ENCODE measurements around the gene DLG4.

DLG4 gene

GRCh38 chr17:7234083-7234951 lies 14.7 kb upstream of the DLG4 start, which contains the start of gene DVL2 (continued):
- TF ChIP-seq ZBTB10 (tag by site-specific recombination; IDR thresholded peaks at IDR 0.05) (peak; percentile 67; the same call in 1 of the 2 replicates), PRDM6 (tag by site-specific recombination; IDR thresholded peaks at IDR 0.05) (no peak; the same call in 1 of the 2 replicates), SALL2 (tag by site-specific recombination; IDR thresholded peaks at IDR 0.05; ENCODE audit: borderline replicate concordance) (no peak), SP3 (tag by site-specific recombination; IDR thresholded peaks at IDR 0.05) (peak; percentile 97), PRDM1 (tag by site-specific recombination; IDR thresholded peaks at IDR 0.05) (peak; percentile 20; the same call in 1 of the 2 replicates), KLF9 (tag by site-specific recombination; IDR thresholded peaks at IDR 0.05; ENCODE audit: low read depth) (peak; percentile 99), ZNF350 (tag by site-specific recombination; IDR thresholded peaks at IDR 0.05) (no peak), ZSCAN16 (tag by site-specific recombination; IDR thresholded peaks at IDR 0.05) (0 out of 2 replicates have a peak, but pooled peaks have one; percentile 58), KLF1 (tag by site-specific recombination; IDR thresholded peaks at IDR 0.05) (peak; percentile 91), ZBTB49 (tag by site-specific recombination; IDR thresholded peaks at IDR 0.05; ENCODE audit: low read depth) (no peak), GLIS1 (tag by site-specific recombination; IDR thresholded peaks at IDR 0.05) (peak; percentile 79), IKZF3 (tag by site-specific recombination; IDR thresholded peaks at IDR 0.05) (no peak; the same call in 1 of the 2 replicates), ZNF548 (tag by site-specific recombination; IDR thresholded peaks at IDR 0.05) (no peak), ZBTB21 (tag by site-specific recombination; IDR thresholded peaks at IDR 0.05) (peak; percentile 69), REST (tag by site-specific recombination; IDR thresholded peaks at IDR 0.05) (peak; percentile 25; the same call in 1 of the 2 replicates), ZNF830 (tag by site-specific recombination; IDR thresholded peaks at IDR 0.05; ENCODE audit: low read depth) (no peak), ZNF266 (tag by site-specific recombination; IDR thresholded peaks at IDR 0.05; ENCODE audit: low read depth) (no peak), ZNF354C (tag by site-specific recombination; IDR thresholded peaks at IDR 0.05; ENCODE audit: borderline replicate concordance, low read depth) (peak; percentile 86; the same call in 1 of the 2 replicates), ZNF501 (tag by site-specific recombination; IDR thresholded peaks at IDR 0.05) (peak; percentile 91), ZNF214 (tag by site-specific recombination; IDR thresholded peaks at IDR 0.05; ENCODE audit: borderline replicate concordance) (no peak; the same call in 1 of the 2 replicates), ZSCAN23 (tag by site-specific recombination; IDR thresholded peaks at IDR 0.05) (0 out of 2 replicates have a peak, but pooled peaks have one; percentile 57), ZNF292 (tag by site-specific recombination; IDR thresholded peaks at IDR 0.05; ENCODE audit: borderline replicate concordance, low read depth) (peak; percentile 97), ZBTB1 (tag by site-specific recombination; IDR thresholded peaks at IDR 0.05) (peak; percentile 96), ZNF239 (tag by site-specific recombination; IDR thresholded peaks at IDR 0.05) (0 out of 2 replicates have a peak, but pooled peaks have one; percentile 61), ZNF558 (tag by site-specific recombination; IDR thresholded peaks at IDR 0.05) (no peak), ZNF571 (tag by site-specific recombination; IDR thresholded peaks at IDR 0.05) (no peak), ZNF394 (tag by site-specific recombination; IDR thresholded peaks at IDR 0.05; ENCODE audit: borderline replicate concordance) (0 out of 2 replicates have a peak, but pooled peaks have one; percentile 42), ZNF19 (tag by site-specific recombination; IDR thresholded peaks at IDR 0.05; ENCODE audit: low read depth) (0 out of 2 replicates have a peak, but pooled peaks have one; percentile 73), GLI4 (tag by site-specific recombination; IDR thresholded peaks at IDR 0.05) (no peak)

All from HEK293 (cell line).